KOPT-K1 (cell line): ENCODE data around the gene ZNF730.
"Not testable (repeated sequence)": the region's sequence is repeated elsewhere in the genome, so short reads cannot be mapped to it uniquely, and the experiment has no call there.

Experiments used
- H3K27ac ChIP-seq: fragments of 200-600 bp; sonication (generic); 2 replicates; pipeline ENCODE4 v1.5.1; 2016; ENCODE audit warnings: antibody characterized with exemption, mild to moderate bottlenecking, low read depth, low read length; ENCODE audit not compliant: poor library complexity, severe bottlenecking
- H3K36me3 ChIP-seq: fragments of 200-600 bp; sonication (generic); 2 replicates; pipeline ENCODE4 v1.5.1; 2017; ENCODE audit warnings: antibody characterized with exemption, mild to moderate bottlenecking, low read length, moderate library complexity; ENCODE audit not compliant: insufficient read depth
- H3K9me3 ChIP-seq: fragments of 200-600 bp; sonication (generic); 2 replicates; pipeline ENCODE4 v1.5.1; 2017; ENCODE audit warnings: antibody characterized with exemption, low read length, mild to moderate bottlenecking; ENCODE audit not compliant: insufficient read depth, poor library complexity, severe bottlenecking

Gene ZNF730

GRCh38 chr19:23160766-23161165 is 43.9 kb downstream of the ZNF730 start:
- Histone ChIP-seq H3K27ac (no peak overlapping the region), H3K9me3 (peaks cover 23% of the 10 kb centered on the region), H3K36me3 (no peaks in the 10 kb centered on the region)

GRCh38 chr19:23168286-23168685 is 51.5 kb downstream of the ZNF730 start:
- not testable (repeated sequence) for H3K27ac ChIP-seq, H3K36me3 ChIP-seq, H3K9me3 ChIP-seq

- no peak overlapping the region for H3K27ac ChIP-seq
- peaks cover 25% of the 10 kb centered on the region for H3K9me3 ChIP-seq
- no peaks in the 10 kb centered on the region for H3K36me3 ChIP-seq
These were observed 66.4 kb downstream of the ZNF730 start for GRCh38 chr19:23183251-23183650.

- no peak overlapping the region for H3K27ac ChIP-seq
- H3K9me3 ChIP-seq = peaks cover 25% of the 10 kb centered on the region
- no peaks in the 10 kb centered on the region for H3K36me3 ChIP-seq
These were observed 73.5 kb downstream of the ZNF730 start for GRCh38 chr19:23190341-23190740.
